Activated naive CD4-positive, alpha-beta T cell treated with anti-CD3 and anti-CD28 coated beads, Interleukin-2, amount 50 U/mL, for 24 hours (primary cell): Measurements from ENCODE around the gene RGMA.

Experiments used
- H3K27ac Mint-ChIP-seq: one replicate; pipeline ENCODE4 v1.8.0; 2021; ENCODE audit warnings: mild to moderate bottlenecking, mixed read lengths
- H3K27me3 Mint-ChIP-seq: one replicate; pipeline ENCODE4 v1.8.0; 2021; ENCODE audit warnings: mixed read lengths
- H3K36me3 Mint-ChIP-seq: one replicate; pipeline ENCODE4 v1.8.0; 2021; ENCODE audit warnings: mixed read lengths
- H3K4me1 Mint-ChIP-seq: one replicate; pipeline ENCODE4 v1.8.0; 2021; ENCODE audit warnings: mixed read lengths
- H3K4me3 Mint-ChIP-seq: one replicate; pipeline ENCODE4 v1.8.0; 2021; ENCODE audit warnings: mild to moderate bottlenecking, mixed read lengths
- H3K9me3 Mint-ChIP-seq: one replicate; pipeline ENCODE4 v1.8.0; 2021; ENCODE audit warnings: mixed read lengths

RGMA gene

GRCh38 chr15:93109336-93110102, 20.5 kb upstream of the RGMA start:
- Mint-ChIP-seq H3K27ac (peak overlapping the region; percentile 14), H3K9me3 (no peaks in the 10 kb centered on the region), H3K27me3 (peaks cover 36% of the 10 kb centered on the region), H3K4me3 (no peak overlapping the region), H3K4me1 (no peaks in the 10 kb centered on the region), H3K36me3 (no peaks in the 10 kb centered on the region)

GRCh38 chr15:93107646-93108045, 18.6 kb upstream of the RGMA start:
- Mint-ChIP-seq H3K36me3 (no peaks in the 10 kb centered on the region), H3K4me3 (no peak overlapping the region), H3K9me3 (no peaks in the 10 kb centered on the region), H3K27ac (no peak overlapping the region), H3K4me1 (no peaks in the 10 kb centered on the region), H3K27me3 (peaks cover 34% of the 10 kb centered on the region)

GRCh38 chr15:93105485-93105884, 16.5 kb upstream of the RGMA start:
- Mint-ChIP-seq H3K27me3 (peaks cover 28% of the 10 kb centered on the region), H3K9me3 (no peaks in the 10 kb centered on the region), H3K4me3 (no peak overlapping the region), H3K27ac (no peak overlapping the region), H3K36me3 (no peaks in the 10 kb centered on the region), H3K4me1 (no peaks in the 10 kb centered on the region)

- H3K4me3 Mint-ChIP-seq, result no peak overlapping the region
- no peaks in the 10 kb centered on the region for H3K9me3 Mint-ChIP-seq
- H3K27ac Mint-ChIP-seq, result no peak overlapping the region
- no peaks in the 10 kb centered on the region for H3K4me1 Mint-ChIP-seq
- peaks cover 30% of the 10 kb centered on the region for H3K27me3 Mint-ChIP-seq
- no peaks in the 10 kb centered on the region for H3K36me3 Mint-ChIP-seq
These were observed 14.8 kb upstream of the RGMA start for GRCh38 chr15:93103823-93104222.

GRCh38 chr15:93102211-93102610, 13.2 kb upstream of the RGMA start:
- H3K9me3 Mint-ChIP-seq, result no peaks in the 10 kb centered on the region
- no peaks in the 10 kb centered on the region for H3K4me1 Mint-ChIP-seq
- peaks cover 21% of the 10 kb centered on the region for H3K27me3 Mint-ChIP-seq
- no peak overlapping the region for H3K4me3 Mint-ChIP-seq
- no peaks in the 10 kb centered on the region for H3K36me3 Mint-ChIP-seq
- H3K27ac Mint-ChIP-seq, result no peak overlapping the region

GRCh38 chr15:93093765-93094164, 4.8 kb upstream of the RGMA start:
- Mint-ChIP-seq H3K36me3 (no peaks in the 10 kb centered on the region), H3K27me3 (peaks cover 18% of the 10 kb centered on the region), H3K4me1 (peaks cover 4% of the 10 kb centered on the region), H3K4me3 (no peak overlapping the region), H3K27ac (no peak overlapping the region), H3K9me3 (no peaks in the 10 kb centered on the region)

- Mint-ChIP-seq H3K4me3 (no peak overlapping the region), H3K9me3 (no peaks in the 10 kb centered on the region), H3K4me1 (peaks cover 11% of the 10 kb centered on the region), H3K27me3 (peaks cover 34% of the 10 kb centered on the region), H3K27ac (no peak overlapping the region), H3K36me3 (no peaks in the 10 kb centered on the region)
These were observed 2.5 kb upstream of the RGMA start for GRCh38 chr15:93091465-93091864.

GRCh38 chr15:93089727-93090305, 805 bp upstream of the RGMA start:
- peak overlapping the region; percentile 70 for H3K4me3 Mint-ChIP-seq
- H3K27ac Mint-ChIP-seq, result no peak overlapping the region
- peaks cover 11% of the 10 kb centered on the region for H3K4me1 Mint-ChIP-seq
- H3K9me3 Mint-ChIP-seq, result no peaks in the 10 kb centered on the region
- peaks cover 46% of the 10 kb centered on the region for H3K27me3 Mint-ChIP-seq
- H3K36me3 Mint-ChIP-seq, result no peaks in the 10 kb centered on the region

GRCh38 chr15:93088200-93088980, 621 bp downstream of the RGMA start:
- Mint-ChIP-seq H3K27ac (no peak overlapping the region), H3K4me1 (peaks cover 11% of the 10 kb centered on the region), H3K4me3 (peak overlapping the region; percentile 87), H3K27me3 (peaks cover 54% of the 10 kb centered on the region), H3K9me3 (no peaks in the 10 kb centered on the region), H3K36me3 (no peaks in the 10 kb centered on the region)

GRCh38 chr15:93087825-93088199, 1.2 kb downstream of the RGMA start:
- peaks cover 58% of the 10 kb centered on the region for H3K27me3 Mint-ChIP-seq
- no peak overlapping the region for H3K27ac Mint-ChIP-seq
- H3K4me3 Mint-ChIP-seq, result peak overlapping the region; percentile 87
- no peaks in the 10 kb centered on the region for H3K9me3 Mint-ChIP-seq
- H3K4me1 Mint-ChIP-seq, result peaks cover 11% of the 10 kb centered on the region
- H3K36me3 Mint-ChIP-seq, result no peaks in the 10 kb centered on the region

GRCh38 chr15:93086791-93087190, 2.2 kb downstream of the RGMA start:
- Mint-ChIP-seq H3K9me3 (no peaks in the 10 kb centered on the region), H3K27ac (no peak overlapping the region), H3K4me1 (peaks cover 11% of the 10 kb centered on the region), H3K4me3 (no peak overlapping the region), H3K27me3 (peaks cover 63% of the 10 kb centered on the region), H3K36me3 (no peaks in the 10 kb centered on the region)

GRCh38 chr15:93085692-93086091, 3.3 kb downstream of the RGMA start:
- H3K36me3 Mint-ChIP-seq, result no peaks in the 10 kb centered on the region
- peaks cover 61% of the 10 kb centered on the region for H3K27me3 Mint-ChIP-seq
- no peak overlapping the region for H3K4me3 Mint-ChIP-seq
- H3K4me1 Mint-ChIP-seq, result peaks cover 11% of the 10 kb centered on the region
- H3K27ac Mint-ChIP-seq, result no peak overlapping the region
- H3K9me3 Mint-ChIP-seq, result no peaks in the 10 kb centered on the region

GRCh38 chr15:93082861-93083260, 6.2 kb downstream of the RGMA start:
- no peak overlapping the region for H3K27ac Mint-ChIP-seq
- H3K9me3 Mint-ChIP-seq, result no peaks in the 10 kb centered on the region
- H3K36me3 Mint-ChIP-seq, result no peaks in the 10 kb centered on the region
- H3K4me1 Mint-ChIP-seq, result peaks cover 5% of the 10 kb centered on the region
- no peak overlapping the region for H3K4me3 Mint-ChIP-seq
- H3K27me3 Mint-ChIP-seq, result peaks cover 50% of the 10 kb centered on the region

- Mint-ChIP-seq H3K27ac (no peak overlapping the region), H3K27me3 (peaks cover 36% of the 10 kb centered on the region), H3K4me1 (no peaks in the 10 kb centered on the region), H3K36me3 (no peaks in the 10 kb centered on the region), H3K4me3 (no peak overlapping the region), H3K9me3 (no peaks in the 10 kb centered on the region)
These were observed 7.6 kb downstream of the RGMA start for GRCh38 chr15:93081399-93081798.

- Mint-ChIP-seq H3K4me1 (no peaks in the 10 kb centered on the region), H3K36me3 (no peaks in the 10 kb centered on the region), H3K27ac (no peak overlapping the region), H3K4me3 (no peak overlapping the region), H3K9me3 (no peaks in the 10 kb centered on the region), H3K27me3 (peaks cover 34% of the 10 kb centered on the region)
These were observed 8.6 kb downstream of the RGMA start for GRCh38 chr15:93080451-93080850.

- H3K4me3 Mint-ChIP-seq, result no peak overlapping the region
- H3K36me3 Mint-ChIP-seq, result no peaks in the 10 kb centered on the region
- H3K27ac Mint-ChIP-seq, result no peak overlapping the region
- peaks cover 13% of the 10 kb centered on the region for H3K4me1 Mint-ChIP-seq
- H3K9me3 Mint-ChIP-seq, result no peaks in the 10 kb centered on the region
- peaks cover 35% of the 10 kb centered on the region for H3K27me3 Mint-ChIP-seq
These were observed 12.1 kb downstream of the RGMA start for GRCh38 chr15:93076875-93077274.
